GM12873 (cell line): Measurements from ENCODE around the gene CDX1.

Source experiments
- CTCF ChIP-seq: IDR thresholded peaks from 2 replicates; pipeline ENCODE4 v1.5.1; 2012; ENCODE audit warnings: low read depth, mild to moderate bottlenecking, moderate library complexity, low read length, control low read depth; ENCODE audit not compliant: insufficient read depth; ENCODE audit errors: missing control alignments

CDX1 gene

GRCh38 chr5:150209099-150209635, 42.6 kb downstream of the CDX1 start:
- peak; percentile 4 for TF ChIP-seq CTCF

GRCh38 chr5:150210644-150211043, 44.1 kb downstream of the CDX1 start:
- no peak for TF ChIP-seq CTCF

GRCh38 chr5:150211156-150212030, 44.8 kb downstream of the CDX1 start:
- no peak for TF ChIP-seq CTCF

GRCh38 chr5:150213530-150213929, 47.0 kb downstream of the CDX1 start:
- no peak for TF ChIP-seq CTCF

- TF ChIP-seq CTCF: no peak
Observed at GRCh38 chr5:150214289-150214688, 47.7 kb downstream of the CDX1 start.

- no peak for TF ChIP-seq CTCF
Observed at GRCh38 chr5:150215979-150216944, 49.7 kb downstream of the CDX1 start.

- no peak for TF ChIP-seq CTCF
Observed at GRCh38 chr5:150217038-150217437, 50.5 kb downstream of the CDX1 start.
